HEK293 (cell line): ENCODE data around the gene SYAP1.
A peak's percentile ranks its signal among the peaks of the same experiment; 100 is the strongest.

Experiments used
- CTCF ChIA-PET: fragments of 350-600 bp; formaldehyde crosslinking; extraction: SDS; loops from one replicate; lab custom pipeline; 2021; ENCODE audit warnings: antibody characterized with exemption; lab: Yijun Ruan, JAX
- POLR2A ChIA-PET: fragments of 300-600 bp; formaldehyde crosslinking; extraction: SDS; loops from one replicate; lab custom pipeline; 2020; ENCODE audit warnings: antibody characterized with exemption, inconsistent platforms; lab: Yijun Ruan, JAX
- H3K27ac ChIP-seq: fragments of 200-500 bp; sonication (Bioruptor generic); 2 replicates; pipeline ENCODE4 v1.5.1; 2014; ENCODE audit warnings: low read depth, low read length, control low read depth, inconsistent platforms; ENCODE audit errors: extremely low read depth
- H3K36me3 ChIP-seq, 2 experiments: fragments of 200-500 bp in 1 of 2; sonication (Bioruptor generic) in 1 of 2; 1 replicate in 1 of 2; 2 replicates in 1 of 2; pipeline ENCODE4 v1.5.1; 2014 to 2017; ENCODE audit warnings: inconsistent platforms in 2 of 2, low read length in 2 of 2; ENCODE audit not compliant: control insufficient read depth in 2 of 2, insufficient read depth in 1 of 2
- H3K4me1 ChIP-seq: fragments of 200-500 bp; sonication (Bioruptor generic); 2 replicates; pipeline ENCODE4 v1.5.1; 2014; ENCODE audit warnings: mild to moderate bottlenecking, low read length, inconsistent platforms; ENCODE audit not compliant: control insufficient read depth, insufficient read depth
- H3K4me3 ChIP-seq: 2 replicates; pipeline ENCODE4 v1.5.1; 2011; ENCODE audit warnings: low read depth, mild to moderate bottlenecking, control low read depth, low read length, moderate library complexity
- H3K9me3 ChIP-seq: fragments of 200-500 bp; sonication (Bioruptor generic); 2 replicates; pipeline ENCODE4 v1.5.1; 2014; ENCODE audit warnings: low read depth, low read length, inconsistent platforms; ENCODE audit not compliant: control insufficient read depth, insufficient read depth
- BCL11A ChIP-seq: fragments of 450-650 bp; formaldehyde crosslinking; IDR thresholded peaks from 2 replicates; pipeline ENCODE4 v1.5.1; 2016; ENCODE audit warnings: low read depth, missing biosample characterization, missing genetic modification characterization
- EGR2 ChIP-seq: fragments of 450-650 bp; formaldehyde crosslinking; IDR thresholded peaks from 2 replicates; pipeline ENCODE4 v1.5.1; 2016; ENCODE audit warnings: low read depth, missing biosample characterization, missing genetic modification characterization
- GLI4 ChIP-seq: fragments of 450-650 bp; formaldehyde crosslinking; IDR thresholded peaks from 2 replicates; pipeline ENCODE4 v1.5.1; 2016; ENCODE audit warnings: missing biosample characterization, missing genetic modification characterization
- HOXA7 ChIP-seq: sonication (generic); formaldehyde crosslinking; IDR thresholded peaks from 2 replicates; pipeline ENCODE4 v1.8.1; 2022; ENCODE audit warnings: missing genetic modification reagents, borderline replicate concordance
- OSR2 ChIP-seq: fragments of 450-650 bp; formaldehyde crosslinking; IDR thresholded peaks from 2 replicates; pipeline ENCODE4 v1.5.1; 2016; ENCODE audit warnings: missing biosample characterization, missing genetic modification characterization
- OVOL3 ChIP-seq: fragments of 450-650 bp; formaldehyde crosslinking; IDR thresholded peaks from 2 replicates; pipeline ENCODE4 v1.5.1; 2016; ENCODE audit warnings: missing biosample characterization, missing genetic modification characterization
- PRDM1 ChIP-seq: fragments of 450-650 bp; formaldehyde crosslinking; IDR thresholded peaks from 2 replicates; pipeline ENCODE4; 2016; ENCODE audit warnings: missing biosample characterization, missing genetic modification characterization
- REPIN1 ChIP-seq: fragments of 450-650 bp; formaldehyde crosslinking; IDR thresholded peaks from 2 replicates; pipeline ENCODE4 v1.5.1; 2017; ENCODE audit warnings: missing biosample characterization, missing genetic modification characterization, low read depth
- SCRT2 ChIP-seq: fragments of 450-650 bp; formaldehyde crosslinking; IDR thresholded peaks from 2 replicates; pipeline ENCODE4 v1.5.1; 2016; ENCODE audit warnings: missing biosample characterization, missing genetic modification characterization
- ZBTB21 ChIP-seq: fragments of 450-650 bp; formaldehyde crosslinking; IDR thresholded peaks from 2 replicates; pipeline ENCODE4 v1.5.1; 2017; ENCODE audit warnings: missing biosample characterization, missing genetic modification characterization
- ZNF174 ChIP-seq: fragments of 450-650 bp; formaldehyde crosslinking; IDR thresholded peaks from 2 replicates; pipeline ENCODE4 v1.5.0; 2017; ENCODE audit warnings: missing biosample characterization, mild to moderate bottlenecking, missing genetic modification characterization
- ZNF2 ChIP-seq: fragments of 450-650 bp; formaldehyde crosslinking; IDR thresholded peaks from 2 replicates; pipeline ENCODE4 v1.5.1; 2016; ENCODE audit warnings: missing biosample characterization, missing genetic modification characterization
- ZNF223 ChIP-seq: fragments of 450-650 bp; formaldehyde crosslinking; IDR thresholded peaks from 2 replicates; pipeline ENCODE4 v1.5.1; 2016; ENCODE audit warnings: missing biosample characterization, missing genetic modification characterization
- ZNF23 ChIP-seq: fragments of 450-650 bp; formaldehyde crosslinking; IDR thresholded peaks from 2 replicates; pipeline ENCODE4 v1.5.1; 2016; ENCODE audit warnings: missing biosample characterization, missing genetic modification characterization, borderline replicate concordance
- ZNF239 ChIP-seq: fragments of 450-650 bp; formaldehyde crosslinking; IDR thresholded peaks from 2 replicates; pipeline ENCODE4 v1.5.1; 2016; ENCODE audit warnings: missing biosample characterization, missing genetic modification characterization
- ZNF341 ChIP-seq: fragments of 450-650 bp; formaldehyde crosslinking; IDR thresholded peaks from 2 replicates; pipeline ENCODE4; 2016; ENCODE audit warnings: low read depth, missing biosample characterization, missing genetic modification characterization
- ZNF555 ChIP-seq: fragments of 450-650 bp; formaldehyde crosslinking; conservative IDR thresholded peaks from 2 replicates; pipeline ENCODE4 v1.5.1; 2017; ENCODE audit warnings: missing biosample characterization, mild to moderate bottlenecking, missing genetic modification characterization, inconsistent platforms
- ZNF654 ChIP-seq: fragments of 450-650 bp; formaldehyde crosslinking; IDR thresholded peaks from 2 replicates; pipeline ENCODE4 v1.5.1; 2016; ENCODE audit warnings: low read depth, missing biosample characterization, missing genetic modification characterization
- ZNF707 ChIP-seq: fragments of 450-650 bp; formaldehyde crosslinking; IDR thresholded peaks from 2 replicates; pipeline ENCODE4 v1.5.1; 2016; ENCODE audit warnings: missing biosample characterization, missing genetic modification characterization
- ZNF777 ChIP-seq: fragments of 450-650 bp; formaldehyde crosslinking; IDR thresholded peaks from 2 replicates; pipeline ENCODE4 v1.5.1; 2017; ENCODE audit warnings: missing biosample characterization, missing genetic modification characterization, borderline replicate concordance
- ZNF785 ChIP-seq: fragments of 450-650 bp; formaldehyde crosslinking; IDR thresholded peaks from 2 replicates; pipeline ENCODE4 v1.5.1; 2016; ENCODE audit warnings: missing biosample characterization, missing genetic modification characterization
- ZNF791 ChIP-seq: fragments of 450-650 bp; formaldehyde crosslinking; IDR thresholded peaks from 2 replicates; pipeline ENCODE4 v1.5.1; 2016; ENCODE audit warnings: missing biosample characterization, missing genetic modification characterization
- ZNF830 ChIP-seq: fragments of 450-650 bp; IDR thresholded peaks from 2 replicates; pipeline ENCODE4 v1.5.0; 2018; ENCODE audit warnings: missing biosample characterization, missing genetic modification characterization, low read depth, mild to moderate bottlenecking, moderate library complexity
- ZSCAN30 ChIP-seq: fragments of 450-650 bp; IDR thresholded peaks from 2 replicates; pipeline ENCODE4 v1.5.1; 2018; ENCODE audit warnings: missing biosample characterization, mild to moderate bottlenecking, missing genetic modification characterization, moderate library complexity
- TF ChIP-seq, protein P1 (sequence below): fragments of 450-650 bp; formaldehyde crosslinking; IDR thresholded peaks from 2 replicates; pipeline ENCODE4 v1.5.1; 2017; ENCODE audit warnings: missing biosample characterization, missing genetic modification characterization
- TF ChIP-seq, protein P2 (sequence below): fragments of 450-650 bp; formaldehyde crosslinking; IDR thresholded peaks from 2 replicates; pipeline ENCODE4 v1.5.1; 2016; ENCODE audit warnings: missing biosample characterization, missing genetic modification characterization

The SYAP1 gene

DNA sequence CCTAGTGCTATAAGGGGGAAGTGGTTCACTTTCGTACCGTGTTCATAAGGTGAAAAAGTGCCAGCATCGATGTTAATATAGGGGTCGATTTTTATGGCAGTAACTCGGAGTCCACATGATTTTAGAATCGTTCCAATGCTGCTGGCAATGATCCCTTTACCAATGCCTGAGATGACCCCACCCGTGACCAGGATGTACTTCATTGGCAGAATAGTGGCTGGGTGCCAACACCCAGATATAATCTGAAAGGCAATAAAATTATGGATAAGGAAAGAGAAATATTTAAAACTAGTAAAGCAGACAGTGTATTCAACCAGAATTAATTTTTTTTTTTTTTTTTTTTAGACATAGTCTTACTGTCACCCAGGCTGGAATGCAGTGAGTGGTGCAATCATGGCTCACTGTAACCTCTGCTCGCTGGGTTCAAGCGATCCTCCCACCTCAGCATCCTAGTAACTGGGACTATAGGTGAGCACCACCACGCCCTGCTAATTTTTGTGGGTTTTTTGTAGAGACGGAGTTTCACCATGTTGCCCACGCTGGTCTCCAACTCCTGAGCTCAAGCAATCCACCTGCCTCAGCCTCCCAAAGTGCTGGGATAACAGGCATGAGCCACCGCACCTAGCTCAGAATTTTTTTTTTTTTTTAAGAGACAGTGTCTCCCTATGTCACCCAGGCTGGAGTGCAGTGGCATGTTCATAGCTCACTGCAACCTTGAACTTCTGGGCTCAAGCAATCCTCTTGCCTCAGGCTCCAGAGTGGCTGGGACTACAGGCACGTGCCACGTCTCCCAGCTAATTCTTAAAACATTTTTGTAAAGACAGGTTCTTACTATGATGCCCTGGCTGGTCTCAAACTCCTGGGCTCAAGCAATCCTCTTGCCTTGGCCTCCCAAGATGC, 16.5 kb upstream of the SYAP1 start (continued):
- TF ChIP-seq REPIN1 (tag by site-specific recombination) (no peak), ZNF777 (tag by site-specific recombination) (no peak)

DNA sequence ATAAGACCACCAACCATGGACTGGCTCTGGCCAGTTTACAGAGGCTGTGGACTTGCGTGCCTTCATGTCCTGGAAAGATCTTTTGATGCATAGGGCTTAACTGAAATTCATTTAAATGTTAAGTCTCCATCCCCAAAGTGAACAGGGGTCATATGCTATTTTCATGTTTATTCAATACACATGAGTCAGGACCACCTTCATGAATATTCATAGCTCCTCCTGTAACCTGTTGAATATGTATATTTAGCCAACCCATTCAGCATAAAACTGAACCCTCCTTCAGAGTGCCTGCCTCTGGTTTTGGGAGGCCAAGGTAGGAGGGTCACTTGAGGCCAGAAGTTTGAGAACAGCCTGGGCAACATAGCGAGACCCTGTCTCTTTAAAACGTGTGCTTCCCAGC, 14.0 kb upstream of the SYAP1 start:
- H3K36me3 ChIP-seq, result peaks cover 8 to 19% of the 10 kb centered on the region in 2 experiments
- ChIA-PET CTCF (interaction anchor here (0.9 to 1.3 kb wide), 2 partner anchors 9 to 35 kb away, joined by 3 to 4 read pairs; no protein-coding TSS in a partner anchor), POLR2A (interaction anchor here (1.1 kb wide), 1 partner anchor 14 kb away, joined by 3 read pairs; the partner anchor contains the start of gene SYAP1)
- TF ChIP-seq ZNF791 (tag by site-specific recombination) (no peak), GLI4 (no peak), SCRT2 (tag by site-specific recombination) (peak; percentile 41; the same call in 1 of the 2 replicates), EGR2 (tag by site-specific recombination) (no peak), ZNF707 (tag by site-specific recombination) (no peak), HOXA7 (no peak)
- H3K9me3 ChIP-seq, result no peaks in the 10 kb centered on the region
- H3K4me3 ChIP-seq, result no peak overlapping the region
- H3K4me1 ChIP-seq, result no peaks in the 10 kb centered on the region
- H3K27ac ChIP-seq, result no peak overlapping the region

DNA sequence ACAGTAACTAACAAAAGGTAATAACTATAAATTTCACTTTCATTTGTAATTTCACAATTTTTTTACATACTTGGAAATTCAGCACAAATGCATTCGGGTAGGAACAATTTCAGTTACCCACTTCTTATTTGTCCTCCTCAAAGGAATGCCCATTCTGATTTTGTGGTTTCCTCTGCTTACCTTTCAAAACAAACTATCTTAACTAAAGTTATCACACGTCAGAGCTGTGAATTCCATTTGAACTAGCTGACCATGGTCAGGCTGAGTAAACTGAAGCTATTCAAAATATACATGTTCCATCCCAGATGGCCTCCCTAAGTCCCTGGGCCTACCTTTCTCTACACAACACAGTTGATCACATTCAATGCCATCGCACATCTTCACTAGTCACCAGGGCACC, 11.4 kb upstream of the SYAP1 start:
- no peaks in the 10 kb centered on the region for H3K4me1 ChIP-seq
- peaks cover under 1 to 9% of the 10 kb centered on the region in 2 experiments; a peak in 2 of 3 replicates for H3K36me3 ChIP-seq
- H3K27ac ChIP-seq, result no peak overlapping the region
- H3K4me3 ChIP-seq, result no peak overlapping the region
- no peaks in the 10 kb centered on the region for H3K9me3 ChIP-seq
- CTCF ChIA-PET, result interaction anchor here (0.6 to 1.3 kb wide), 2 partner anchors 12 to 157 kb away, joined by 4 to 6 read pairs; no protein-coding TSS in a partner anchor
- POLR2A ChIA-PET, result interaction anchor here (0.6 to 1.6 kb wide), 2 partner anchors 11 to 13 kb away, joined by 4 read pairs; partner anchors contain the start of gene SYAP1
- TF ChIP-seq ZSCAN30 (tag by site-specific recombination) (no peak), PRDM1 (0 out of 2 replicates have a peak, but pooled peaks have one; percentile 21)
- TF ChIP-seq, all 188 proteins: peak for 1

DNA sequence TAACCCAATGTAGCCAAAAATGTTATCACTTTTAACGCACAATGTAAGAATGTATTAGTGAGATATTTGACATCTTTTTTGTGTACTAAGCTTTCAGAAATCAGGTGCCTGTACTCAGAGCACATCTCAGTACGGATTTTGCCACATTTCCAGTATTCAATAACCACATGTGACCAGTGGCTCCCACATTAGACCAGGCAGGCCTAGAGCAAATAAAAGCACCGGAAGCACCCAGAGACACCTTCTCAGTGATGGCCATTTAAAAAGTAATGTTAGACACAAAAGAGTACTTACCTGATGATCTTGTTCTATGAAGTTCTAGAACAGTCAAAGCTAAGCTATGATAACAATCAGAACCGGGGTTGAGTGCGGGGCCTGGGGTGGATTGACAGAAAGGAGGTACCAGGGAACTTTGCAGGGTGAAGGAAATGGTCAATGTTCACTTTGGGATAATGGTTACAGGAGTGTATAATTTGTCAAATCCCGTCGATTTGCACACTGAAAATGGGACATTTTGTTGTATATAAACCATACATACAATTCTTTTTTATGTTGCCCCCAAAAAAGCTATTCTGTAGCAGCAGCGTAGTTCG, 8.1 kb upstream of the SYAP1 start:
- Histone ChIP-seq H3K27ac (peak overlapping the region; percentile 68; the same call in 1 of the 2 replicates), H3K36me3 (peaks cover 0 to 9% of the 10 kb centered on the region in 2 experiments; a peak in 2 of 3 replicates), H3K4me3 (peak overlapping the region; percentile 88), H3K4me1 (no peaks in the 10 kb centered on the region), H3K9me3 (no peaks in the 10 kb centered on the region)
- CTCF ChIA-PET, result interaction anchor here (1.5 to 1.6 kb wide), 2 partner anchors 14 to 1215 kb away, joined by 5 read pairs; no protein-coding TSS in a partner anchor
- POLR2A ChIA-PET, result interaction anchor here (1.1 kb wide), 1 partner anchor 8 kb away, joined by 6 read pairs; the partner anchor contains the start of gene SYAP1
- TF ChIP-seq ZNF2 (tag by site-specific recombination) (no peak), ZNF223 (tag by site-specific recombination) (no peak), ZNF785 (tag by site-specific recombination) (no peak), ZNF174 (tag by site-specific recombination) (no peak), ZBTB21 (no peak), ZNF555 (tag by site-specific recombination) (no peak), OVOL3 (tag by site-specific recombination) (no peak), OSR2 (tag by site-specific recombination) (no peak), BCL11A (tag by site-specific recombination) (no peak), ZNF654 (no peak), ZNF830 (tag by site-specific recombination) (no peak), ZNF341 (tag by site-specific recombination) (no peak), ZNF23 (tag by site-specific recombination) (no peak), ZNF239 (tag by site-specific recombination) (no peak)
- TF ChIP-seq, protein P1, sequence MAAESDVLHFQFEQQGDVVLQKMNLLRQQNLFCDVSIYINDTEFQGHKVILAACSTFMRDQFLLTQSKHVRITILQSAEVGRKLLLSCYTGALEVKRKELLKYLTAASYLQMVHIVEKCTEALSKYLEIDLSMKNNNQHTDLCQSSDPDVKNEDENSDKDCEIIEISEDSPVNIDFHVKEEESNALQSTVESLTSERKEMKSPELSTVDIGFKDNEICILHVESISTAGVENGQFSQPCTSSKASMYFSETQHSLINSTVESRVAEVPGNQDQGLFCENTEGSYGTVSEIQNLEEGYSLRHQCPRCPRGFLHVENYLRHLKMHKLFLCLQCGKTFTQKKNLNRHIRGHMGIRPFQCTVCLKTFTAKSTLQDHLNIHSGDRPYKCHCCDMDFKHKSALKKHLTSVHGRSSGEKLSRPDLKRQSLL, result no peak
- TF ChIP-seq, protein P2, sequence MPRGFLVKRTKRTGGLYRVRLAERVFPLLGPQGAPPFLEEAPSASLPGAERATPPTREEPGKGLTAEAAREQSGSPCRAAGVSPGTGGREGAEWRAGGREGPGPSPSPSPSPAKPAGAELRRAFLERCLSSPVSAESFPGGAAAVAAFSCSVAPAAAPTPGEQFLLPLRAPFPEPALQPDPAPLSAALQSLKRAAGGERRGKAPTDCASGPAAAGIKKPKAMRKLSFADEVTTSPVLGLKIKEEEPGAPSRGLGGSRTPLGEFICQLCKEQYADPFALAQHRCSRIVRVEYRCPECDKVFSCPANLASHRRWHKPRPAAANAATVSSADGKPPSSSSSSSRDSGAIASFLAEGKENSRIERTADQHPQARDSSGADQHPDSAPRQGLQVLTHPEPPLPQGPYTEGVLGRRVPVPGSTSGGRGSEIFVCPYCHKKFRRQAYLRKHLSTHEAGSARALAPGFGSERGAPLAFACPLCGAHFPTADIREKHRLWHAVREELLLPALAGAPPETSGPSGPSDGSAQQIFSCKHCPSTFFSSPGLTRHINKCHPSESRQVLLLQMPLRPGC (tag by site-specific recombination), result no peak
